Neural progenitor cell (in vitro differentiated cells): ENCODE results near the gene LHX4.

ENCODE experiments used
- CTCF ChIP-seq: fragments of 200-600 bp; sonication (generic); IDR thresholded peaks from 2 replicates; pipeline ENCODE4 v1.5.1; 2017; ENCODE audit warnings: antibody characterized with exemption, mild to moderate bottlenecking
- EZH2 ChIP-seq: fragments of 200-600 bp; sonication (generic); IDR thresholded peaks from 2 replicates; pipeline ENCODE4 v1.6.1; 2017; ENCODE audit warnings: antibody characterized with exemption, mild to moderate bottlenecking, moderate library complexity

DNA sequence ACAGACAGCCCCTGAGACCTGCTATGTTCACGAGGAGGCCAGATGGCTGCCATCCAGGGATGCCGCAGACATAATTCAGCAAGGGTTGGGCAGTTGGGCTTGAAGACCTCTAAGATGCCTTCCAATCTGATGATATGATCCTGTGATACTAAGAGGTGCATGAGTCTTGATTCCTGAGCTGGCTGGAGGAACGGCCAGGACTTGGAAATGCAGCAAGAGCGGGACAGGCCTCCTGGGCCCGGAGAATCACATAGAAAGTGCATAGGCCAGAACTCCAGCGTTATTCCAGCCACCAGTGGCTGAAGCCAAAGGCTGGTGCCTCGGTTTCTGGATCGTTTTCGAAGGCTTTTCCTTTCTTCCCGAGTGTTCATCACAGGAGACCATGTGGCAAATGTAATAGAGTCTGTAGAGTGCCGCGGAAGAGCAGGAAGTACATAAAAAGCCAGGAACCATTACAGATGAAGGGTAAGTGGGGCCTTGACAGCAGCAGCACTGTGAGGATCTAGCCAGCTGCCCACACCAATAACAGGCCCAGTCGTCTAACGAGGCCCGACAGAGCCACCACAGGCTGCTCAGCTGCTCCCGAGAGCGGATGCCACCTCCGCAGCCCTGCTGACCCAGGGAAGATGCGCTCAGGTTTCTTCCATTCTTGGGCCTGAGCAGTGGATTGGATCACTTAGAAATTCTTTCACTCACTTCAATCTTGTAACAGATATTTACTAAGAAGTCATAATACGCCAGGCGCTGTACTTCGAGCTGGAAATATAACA lies 14.0 kb upstream of the LHX4 start:
- TF ChIP-seq EZH2 (no peak), CTCF (no peak)
